ENCODE data around the gene KYNU.
"Not testable (repeated sequence)": the region's sequence is repeated elsewhere in the genome, so short reads cannot be mapped to it uniquely, and the experiment has no call there.

KYNU gene

GRCh38 chr2:142881619-142882018 lies 4.2 kb downstream of the KYNU start:
- Histone ChIP-seq H3K4me1 (ENCODE audit: control insufficient read depth, low read length) (peaks cover 65% of the 10 kb centered on the region), H3K27me3 (ENCODE audit: control insufficient read depth, low read length) (no peaks in the 10 kb centered on the region), H3F3A (ENCODE audit: control insufficient read depth, insufficient read depth) (peaks cover 20% of the 10 kb centered on the region), H3K9me3 (ENCODE audit: control insufficient read depth, insufficient read depth, low read length) (no peaks in the 10 kb centered on the region), H3K4me2 (ENCODE audit: low read length) (peak overlapping the region; percentile 84), H3K79me2 (ENCODE audit: control insufficient read depth, low read length) (peaks cover 23% of the 10 kb centered on the region), H3K4me3 (ENCODE audit: low read length) (peak overlapping the region; percentile 75), H3K36me3 (ENCODE audit: control insufficient read depth, low read length) (peaks cover 7% of the 10 kb centered on the region; the same call in 1 of the 2 replicates), H3K9me2 (replicated peaks; ENCODE audit: control insufficient read depth, low read length) (no peaks in the 10 kb centered on the region), H4K20me1 (ENCODE audit: control insufficient read depth, insufficient read depth, low read depth, low read length) (no peaks in the 10 kb centered on the region), H3K27ac (ENCODE audit: low read depth, low read length) (peak overlapping the region; percentile 39)
- TF ChIP-seq CTCF (IDR thresholded peaks at IDR 0.05; ENCODE audit: low read depth, low read length, poor library complexity, severe bottlenecking) (no peak), EZH2phosphoT487 (IDR thresholded peaks at IDR 0.05; ENCODE audit: borderline replicate concordance, low read length) (no peak)

- not testable (repeated sequence) for H3K4me3 ChIP-seq (ENCODE audit: low read length); H3K4me2 ChIP-seq (ENCODE audit: low read length); H3K9me2 ChIP-seq (replicated peaks; ENCODE audit: control insufficient read depth, low read length); H3K36me3 ChIP-seq (ENCODE audit: control insufficient read depth, low read length); H3K9me3 ChIP-seq (ENCODE audit: control insufficient read depth, insufficient read depth, low read length); H3K27ac ChIP-seq (ENCODE audit: low read depth, low read length); H3K27me3 ChIP-seq (ENCODE audit: control insufficient read depth, low read length); H4K20me1 ChIP-seq (ENCODE audit: control insufficient read depth, insufficient read depth, low read depth, low read length)
- H3K79me2 ChIP-seq (ENCODE audit: control insufficient read depth, low read length), result peaks cover 23% of the 10 kb centered on the region
- H3K4me1 ChIP-seq (ENCODE audit: control insufficient read depth, low read length), result peaks cover 56% of the 10 kb centered on the region
- H3F3A ChIP-seq (ENCODE audit: control insufficient read depth, insufficient read depth), result peaks cover 17% of the 10 kb centered on the region
These were observed 5.0 kb downstream of the KYNU start for GRCh38 chr2:142882500-142882899.

DNA sequence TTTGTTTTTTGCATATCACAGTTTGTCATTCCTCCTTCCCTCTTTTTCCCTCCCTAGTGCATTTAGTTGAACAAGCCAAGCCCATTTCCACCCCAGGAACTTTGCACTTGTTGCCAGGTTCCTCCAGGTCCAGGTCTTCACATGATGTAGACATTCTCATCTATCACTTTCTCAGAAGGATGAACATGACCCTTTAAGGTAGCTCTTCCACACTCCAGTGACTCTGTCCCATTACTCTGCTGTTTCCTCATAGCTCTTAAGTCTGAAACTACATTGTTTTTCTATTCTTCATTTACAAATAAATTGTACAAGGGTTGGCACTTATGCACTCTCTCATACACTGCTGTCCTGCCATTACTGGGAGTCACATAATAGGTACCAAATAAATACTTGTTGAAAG lies 6.1 kb downstream of the KYNU start:
- Histone ChIP-seq H3K4me2 (ENCODE audit: low read length) (no peak overlapping the region), H3K27ac (ENCODE audit: low read depth, low read length) (no peak overlapping the region), H3K36me3 (ENCODE audit: control insufficient read depth, low read length) (peaks cover 7% of the 10 kb centered on the region), H3K9me2 (replicated peaks; ENCODE audit: control insufficient read depth, low read length) (no peaks in the 10 kb centered on the region), H3K4me3 (ENCODE audit: low read length) (no peak overlapping the region), H3K4me1 (ENCODE audit: control insufficient read depth, low read length) (peaks cover 48% of the 10 kb centered on the region), H3K79me2 (ENCODE audit: control insufficient read depth, low read length) (peaks cover 20% of the 10 kb centered on the region), H3K27me3 (ENCODE audit: control insufficient read depth, low read length) (no peaks in the 10 kb centered on the region), H3K9me3 (ENCODE audit: control insufficient read depth, insufficient read depth, low read length) (no peaks in the 10 kb centered on the region), H3F3A (ENCODE audit: control insufficient read depth, insufficient read depth) (peaks cover 7% of the 10 kb centered on the region), H4K20me1 (ENCODE audit: control insufficient read depth, insufficient read depth, low read depth, low read length) (no peaks in the 10 kb centered on the region)
- TF ChIP-seq CTCF (IDR thresholded peaks at IDR 0.05; ENCODE audit: low read depth, low read length, poor library complexity, severe bottlenecking) (no peak), EZH2phosphoT487 (IDR thresholded peaks at IDR 0.05; ENCODE audit: borderline replicate concordance, low read length) (no peak)

GRCh38 chr2:142885543-142885942 lies 8.1 kb downstream of the KYNU start:
- no peak for TF ChIP-seq CTCF (IDR thresholded peaks at IDR 0.05; ENCODE audit: low read depth, low read length, poor library complexity, severe bottlenecking)
- no peak for TF ChIP-seq EZH2phosphoT487 (IDR thresholded peaks at IDR 0.05; ENCODE audit: borderline replicate concordance, low read length)
- Histone ChIP-seq H3K4me3 (ENCODE audit: low read length) (no peak overlapping the region), H3K9me2 (replicated peaks; ENCODE audit: control insufficient read depth, low read length) (no peaks in the 10 kb centered on the region), H3K36me3 (ENCODE audit: control insufficient read depth, low read length) (peaks cover 12% of the 10 kb centered on the region), H3K27me3 (ENCODE audit: control insufficient read depth, low read length) (no peaks in the 10 kb centered on the region), H4K20me1 (ENCODE audit: control insufficient read depth, insufficient read depth, low read depth, low read length) (no peaks in the 10 kb centered on the region), H3F3A (ENCODE audit: control insufficient read depth, insufficient read depth) (peaks cover 4% of the 10 kb centered on the region; the same call in 1 of the 2 replicates), H3K9me3 (ENCODE audit: control insufficient read depth, insufficient read depth, low read length) (no peaks in the 10 kb centered on the region), H3K79me2 (ENCODE audit: control insufficient read depth, low read length) (peaks cover 9% of the 10 kb centered on the region), H3K27ac (ENCODE audit: low read depth, low read length) (no peak overlapping the region), H3K4me1 (ENCODE audit: control insufficient read depth, low read length) (peaks cover 35% of the 10 kb centered on the region), H3K4me2 (ENCODE audit: low read length) (no peak overlapping the region)
